TTC549 (cell line): Measurements from ENCODE around the gene GABRG1.

Source experiments
- FAIRE-seq: peaks from 2 replicates; lab custom pipeline; 2012; peaks lifted over from hg19 to GRCh38; lab: Jason Lieb, UNC

The GABRG1 gene

GRCh38 chr4:46123913-46124755, at the start of gene GABRG1:
GABRG1 (minus strand) TSS chr4:46124054; CDS start chr4:46123913, 141 bp downstream.
- FAIRE-seq: no peak

- FAIRE-seq: no peak
Measured at GRCh38 chr4:46146993-46147392, 23.1 kb upstream of the GABRG1 start.

GRCh38 chr4:46131498-46132057, 7.7 kb upstream of the GABRG1 start:
- no peak for FAIRE-seq

GRCh38 chr4:46124773-46125413, 1.0 kb upstream of the GABRG1 start:
- FAIRE-seq: no peak

- FAIRE-seq: no peak
Measured at GRCh38 chr4:46081674-46082073, 42.2 kb downstream of the GABRG1 start.

GRCh38 chr4:46081248-46081647, 42.6 kb downstream of the GABRG1 start:
- FAIRE-seq: no peak

GRCh38 chr4:46073778-46074177, 50.1 kb downstream of the GABRG1 start:
- no peak for FAIRE-seq

GRCh38 chr4:46051392-46051791, 72.5 kb downstream of the GABRG1 start:
- no peak for FAIRE-seq

- FAIRE-seq: no peak
Measured at GRCh38 chr4:46032056-46032455, 91.8 kb downstream of the GABRG1 start.

GRCh38 chr4:46016306-46016705, 107.5 kb downstream of the GABRG1 start:
- FAIRE-seq: no peak

- no peak for FAIRE-seq
Measured at GRCh38 chr4:45992728-45993127, 131.1 kb downstream of the GABRG1 start.

GRCh38 chr4:45989775-45990174, 134.1 kb downstream of the GABRG1 start:
- no peak for FAIRE-seq

GRCh38 chr4:45987858-45988257, 136.0 kb downstream of the GABRG1 start:
- no peak for FAIRE-seq
